HG02885 (cell line): ENCODE data around the gene SLX9.

Experiments used
- ATAC-seq: cut with Tn5 transposase; IDR thresholded peaks from one replicate; pipeline ENCODE4 v1.9.1; 2021; ENCODE audit warnings: mild to moderate bottlenecking; ENCODE audit not compliant: unreplicated experiment, poor library complexity

Gene SLX9

DNA sequence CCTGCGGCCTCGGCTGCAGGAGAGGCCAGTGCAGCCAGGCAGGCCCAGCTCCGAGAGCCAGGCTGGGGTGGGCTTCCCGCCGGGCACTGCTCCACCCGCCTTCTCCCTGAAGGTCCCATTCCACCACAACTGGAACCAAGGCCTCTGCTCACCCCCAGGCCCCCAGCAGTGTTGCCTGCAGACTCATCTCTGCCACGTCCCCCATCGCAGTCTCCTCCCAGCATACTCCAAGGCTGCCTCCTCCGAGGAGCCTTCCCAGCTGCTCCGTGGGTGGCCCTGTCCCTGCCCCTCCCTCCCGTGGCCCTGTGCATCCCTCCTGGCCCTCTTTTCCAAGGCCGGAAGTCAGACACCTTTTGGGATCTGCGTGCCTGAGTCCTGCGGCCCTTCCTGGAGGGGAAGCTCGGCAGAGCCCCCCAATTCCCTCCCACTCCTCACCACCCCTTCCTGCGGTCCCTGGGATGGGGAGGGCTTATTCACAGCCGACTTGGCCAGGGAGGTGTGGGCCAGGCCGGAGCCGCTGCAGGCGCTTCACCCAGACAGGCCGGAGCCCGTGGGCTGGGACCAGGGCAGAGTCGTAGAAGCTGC, 47.6 kb downstream of the SLX9 start:
- no peak for ATAC-seq

DNA sequence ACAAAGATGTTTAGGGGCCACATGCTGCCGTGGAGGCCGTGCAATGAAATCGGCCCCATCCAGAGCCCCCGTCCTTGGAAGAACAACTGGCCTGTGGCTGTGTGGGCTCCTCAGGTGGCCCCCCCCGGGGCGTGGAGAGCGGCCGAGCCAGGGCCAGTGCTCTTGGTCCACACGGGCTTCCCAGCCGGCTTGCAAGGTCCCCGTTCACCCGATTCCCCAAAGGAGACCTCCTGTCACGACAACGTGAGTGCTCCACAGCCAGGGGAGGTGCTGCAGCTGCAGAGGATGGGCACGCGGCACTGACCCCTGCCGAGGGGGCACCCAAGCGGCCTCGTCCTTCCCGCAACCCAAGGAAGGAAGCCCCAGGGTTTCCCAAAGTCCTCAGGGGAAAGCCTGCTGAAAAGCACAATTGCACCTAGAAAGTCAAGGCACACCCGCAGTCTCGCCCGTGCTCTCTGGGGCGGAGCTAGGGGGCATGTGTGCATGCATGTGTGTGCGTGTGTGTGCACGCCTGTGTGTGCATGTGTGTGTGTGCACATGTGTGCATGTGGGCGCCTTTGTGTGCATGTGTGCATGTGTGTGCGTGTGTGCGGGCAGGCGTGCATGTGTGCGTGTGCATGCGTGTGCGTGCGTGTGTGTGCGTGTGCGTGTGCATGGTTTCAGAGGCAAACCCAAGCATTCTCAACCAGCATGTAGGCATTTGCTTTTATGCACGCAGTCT, 48.2 kb downstream of the SLX9 start:
- no peak for ATAC-seq

DNA sequence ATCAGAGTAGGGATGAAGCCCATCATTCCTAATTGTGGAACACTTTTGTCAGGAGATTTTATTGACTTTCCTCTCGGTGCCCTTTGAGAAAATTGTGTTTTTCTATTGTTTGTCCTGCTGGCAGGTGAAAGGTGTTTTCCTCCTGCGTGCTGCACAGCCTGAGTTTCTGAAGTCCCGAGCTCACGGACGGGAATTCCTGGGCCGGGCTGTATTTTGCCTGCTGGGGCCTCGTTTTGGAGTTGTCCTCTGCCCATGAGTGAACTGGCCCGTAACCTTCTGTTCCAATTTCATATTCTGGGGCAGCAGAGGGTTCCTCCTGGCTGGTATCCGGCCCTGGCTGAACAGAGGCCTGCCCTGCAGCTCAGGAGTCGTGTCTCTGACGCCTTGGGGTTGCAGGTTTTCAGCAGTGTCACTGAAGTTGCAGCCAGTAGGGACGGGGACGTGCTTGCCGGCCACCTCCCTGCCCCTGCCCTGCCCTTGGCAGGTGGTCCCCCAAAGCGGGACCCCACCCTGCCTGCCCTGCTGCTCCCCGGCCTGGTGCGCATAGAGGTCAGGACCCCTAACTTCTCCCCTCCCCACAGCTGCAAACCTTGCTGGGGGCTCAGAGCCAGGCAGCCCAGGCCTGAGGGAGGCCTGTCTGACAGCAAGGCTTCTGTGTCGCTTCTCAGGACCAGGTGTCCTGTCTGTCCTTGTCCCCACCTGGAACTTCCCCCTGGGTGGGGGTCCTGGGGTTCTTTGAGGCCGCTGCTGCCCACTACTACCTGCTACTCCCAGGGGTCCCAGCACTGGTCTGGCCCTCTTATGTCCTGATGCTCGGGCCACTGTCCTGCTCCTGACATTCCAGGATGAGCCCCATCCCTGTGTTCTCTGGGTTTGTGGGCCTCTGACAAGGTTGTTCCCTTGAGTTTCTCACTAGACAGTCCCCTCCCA, 49.0 kb downstream of the SLX9 start:
- no peak for ATAC-seq

DNA sequence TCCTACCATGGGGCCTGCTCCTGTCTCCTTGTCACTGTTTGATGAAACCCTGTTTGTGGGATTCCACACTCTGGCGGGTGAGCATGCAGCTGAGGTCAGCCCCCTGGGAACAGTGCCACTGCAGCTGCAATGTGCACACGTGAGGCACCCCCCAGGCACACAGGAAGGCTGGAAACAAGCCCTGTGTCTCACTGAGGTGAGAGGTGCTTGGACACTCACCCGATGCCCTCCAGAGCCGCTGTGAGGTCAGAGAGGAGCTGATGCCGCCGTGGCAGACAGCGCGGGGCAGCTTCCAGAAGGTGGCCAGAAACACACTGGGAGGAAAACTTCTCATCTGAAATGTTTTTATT, 49.7 kb downstream of the SLX9 start:
- no peak for ATAC-seq

DNA sequence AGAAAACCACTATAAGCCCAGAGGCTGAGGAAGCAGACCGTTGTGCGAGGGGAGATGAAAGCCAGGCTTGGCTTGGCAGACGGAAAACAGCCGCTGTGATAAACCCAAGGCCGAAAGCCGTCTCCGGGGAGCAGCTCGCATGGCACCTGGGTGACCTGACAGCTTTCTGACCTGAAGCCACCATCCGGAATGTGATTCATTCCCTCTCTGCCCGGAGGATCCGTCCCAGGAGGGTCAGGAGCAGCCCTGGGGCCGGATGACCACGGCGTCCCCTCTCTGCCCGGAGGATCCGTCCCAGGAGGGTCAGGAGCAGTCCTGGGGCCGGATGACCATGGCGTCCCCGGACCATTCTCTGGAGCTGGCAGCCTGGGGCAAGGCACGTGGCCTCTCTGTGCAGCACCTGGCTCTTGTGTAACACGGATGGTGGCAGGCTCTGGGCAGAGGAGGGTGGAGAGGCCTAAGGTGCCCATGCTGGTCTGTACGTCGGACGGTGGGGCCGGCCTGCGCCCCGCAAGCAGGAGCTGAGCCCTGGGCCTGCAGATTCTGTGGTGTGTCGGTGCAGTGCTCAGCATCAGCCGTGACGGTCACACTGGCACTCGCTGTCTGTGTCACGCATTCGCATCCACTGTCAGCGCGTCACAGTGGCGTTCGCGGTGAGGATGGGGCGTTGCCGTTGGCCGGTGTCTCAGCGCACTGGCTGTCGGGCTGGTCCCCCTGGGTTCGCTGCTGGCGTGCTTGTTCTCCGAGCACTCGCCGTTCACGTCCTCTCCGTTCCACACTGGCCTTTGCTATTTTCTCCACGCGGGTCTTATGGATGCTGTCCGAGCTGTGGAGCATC, 50.3 kb downstream of the SLX9 start:
- no peak for ATAC-seq

DNA sequence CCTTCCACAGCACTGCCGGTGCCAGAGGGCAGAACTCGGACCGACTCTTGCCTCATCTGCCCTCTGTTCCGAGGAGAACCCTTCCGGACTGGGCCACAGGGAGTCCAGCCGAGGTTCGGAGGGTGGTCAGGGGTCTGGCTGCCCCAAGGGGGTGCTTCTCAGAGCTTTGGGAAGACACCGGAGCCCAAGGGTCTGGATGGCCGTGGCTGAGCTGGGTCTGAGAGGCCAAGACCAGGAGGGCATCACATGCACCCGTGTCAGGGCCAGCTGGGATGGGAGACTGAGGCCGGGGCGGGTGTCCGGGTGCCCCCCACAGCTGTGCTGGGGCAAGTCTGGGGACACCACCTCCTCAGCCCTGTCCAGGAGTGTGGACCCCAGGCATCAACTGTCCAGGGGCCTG, 51.1 kb downstream of the SLX9 start:
- ATAC-seq = no peak

DNA sequence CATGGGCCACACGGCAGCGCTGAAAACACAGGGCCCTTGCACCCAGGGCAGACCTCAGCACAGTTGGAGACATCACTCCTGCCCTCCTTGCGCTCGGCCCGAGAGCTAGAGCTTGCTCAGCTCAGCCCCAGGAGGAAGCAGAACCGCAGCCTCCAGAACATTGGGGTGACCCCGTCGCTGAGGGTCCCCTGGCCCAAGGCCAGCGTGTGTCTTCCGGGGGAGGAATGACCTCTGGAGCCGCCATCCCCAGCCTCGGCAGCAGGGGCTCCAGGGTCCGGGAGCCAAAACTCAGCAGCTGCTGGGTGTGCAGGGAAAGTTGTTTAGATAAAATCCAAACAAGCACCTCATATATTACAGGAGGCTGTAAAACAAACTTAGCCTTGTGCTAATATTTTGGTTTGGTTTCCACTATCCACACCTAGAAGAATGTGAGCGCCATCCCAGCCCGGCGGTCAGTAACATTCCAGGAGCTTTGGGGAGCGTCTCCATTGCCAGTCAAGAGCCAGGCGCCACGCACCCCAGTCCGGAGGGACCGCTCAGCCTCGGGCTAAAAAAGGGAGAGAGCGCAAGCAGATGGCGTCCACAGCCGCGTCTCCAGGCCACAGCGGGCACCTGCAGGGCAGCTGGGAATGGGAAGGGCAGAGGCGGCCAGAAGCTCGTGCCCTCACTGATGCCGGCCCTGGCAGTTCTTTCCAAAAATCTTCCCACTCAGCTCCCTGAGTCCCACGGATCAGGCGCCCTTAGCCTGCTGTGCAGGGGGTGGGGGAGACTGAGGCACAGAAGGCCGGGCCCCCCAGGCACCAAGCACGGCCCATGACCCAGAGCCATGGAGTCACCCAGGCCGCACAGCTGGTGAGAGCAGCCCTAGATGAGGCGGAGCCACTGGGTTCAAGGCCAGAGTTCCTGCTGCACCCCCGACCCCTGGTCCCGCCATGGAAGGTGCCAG, 52.0 kb downstream of the SLX9 start:
- no peak for ATAC-seq

DNA sequence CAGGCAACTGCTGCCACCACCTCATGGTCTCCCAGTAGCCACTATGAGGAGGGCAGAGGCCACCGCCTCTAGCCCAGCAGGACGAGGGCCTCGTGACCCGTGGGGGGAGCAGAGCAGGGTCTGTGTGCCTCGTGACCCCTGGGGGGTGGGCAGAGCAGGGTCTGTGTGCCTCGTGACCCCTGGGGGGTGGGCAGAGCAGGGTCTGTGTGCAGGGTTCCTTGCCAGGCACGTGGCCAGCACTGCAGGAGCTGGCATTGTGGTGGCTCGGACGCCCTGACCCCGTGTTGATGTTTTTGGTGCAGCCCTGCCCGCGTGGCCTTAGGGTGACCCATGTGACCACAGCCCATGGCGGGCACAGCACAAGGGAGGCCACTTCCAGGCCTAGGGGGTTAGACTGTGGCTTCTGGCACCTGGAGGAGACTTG, 52.8 kb downstream of the SLX9 start:
- ATAC-seq = no peak

DNA sequence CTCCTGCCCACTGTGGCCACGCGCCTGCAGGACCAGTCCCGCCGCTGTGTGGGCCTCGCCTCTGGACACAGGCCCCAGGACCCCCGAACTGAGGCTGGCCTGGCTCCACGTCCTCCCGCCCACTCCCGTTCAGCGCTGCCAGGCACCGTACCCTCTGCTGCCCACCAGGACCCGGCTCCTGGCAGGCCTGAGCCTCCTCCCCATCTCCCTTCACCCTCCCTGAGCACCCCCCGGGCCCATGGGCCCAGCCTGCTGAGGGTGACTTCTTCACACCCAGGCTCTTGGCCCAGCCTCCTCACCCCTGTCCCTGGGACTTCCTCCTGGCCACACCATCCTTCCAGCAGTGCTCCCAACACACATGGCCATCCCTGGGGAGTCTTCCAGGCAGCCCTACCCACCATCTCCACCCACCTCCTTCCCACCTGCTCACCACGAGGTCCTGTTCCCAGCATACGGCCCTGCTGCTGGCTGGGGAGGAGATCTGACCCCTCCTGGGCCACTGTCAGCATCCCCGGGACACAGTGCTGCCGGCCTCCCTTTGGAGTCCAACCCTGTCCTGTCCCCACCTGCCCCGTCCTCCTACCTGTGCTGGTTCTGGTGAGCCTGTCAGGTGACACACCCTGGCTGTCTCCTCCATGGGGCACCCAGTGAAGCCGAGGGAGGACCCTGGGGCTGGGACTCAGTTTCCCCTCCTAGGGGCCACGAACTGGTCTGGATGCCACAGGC, 53.7 kb downstream of the SLX9 start:
- no peak for ATAC-seq

DNA sequence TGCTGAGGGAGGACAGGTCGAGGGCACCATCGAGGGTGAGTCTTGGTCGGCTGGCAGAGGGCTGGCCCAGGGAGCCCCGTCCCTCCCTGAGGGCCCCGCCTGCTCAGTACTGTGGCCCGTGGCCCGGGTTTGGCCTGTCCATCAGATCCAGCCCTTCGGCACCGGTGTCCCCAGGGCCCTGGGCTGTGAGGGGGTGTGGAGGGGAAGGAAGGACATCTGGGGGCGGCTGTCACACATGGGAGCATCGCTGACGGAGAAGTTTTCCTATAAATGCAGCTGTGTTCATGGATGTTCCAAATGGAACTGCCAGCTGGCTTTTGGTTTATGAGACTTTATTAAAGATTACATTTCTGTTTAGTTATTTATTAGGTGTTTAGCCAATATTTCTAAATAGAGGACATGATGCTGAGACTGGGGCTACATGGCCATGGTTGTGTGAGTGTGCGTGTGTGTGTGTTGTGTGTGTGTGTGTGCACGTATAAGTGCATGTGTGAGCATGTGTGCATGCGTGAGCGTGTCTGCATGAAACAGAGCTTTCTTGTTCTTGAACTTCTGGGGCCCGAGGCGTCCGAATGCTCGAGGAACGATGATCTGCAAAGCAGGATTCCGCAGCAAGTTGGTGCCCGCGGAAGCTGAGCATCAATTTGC, 54.3 kb downstream of the SLX9 start:
- no peak for ATAC-seq

DNA sequence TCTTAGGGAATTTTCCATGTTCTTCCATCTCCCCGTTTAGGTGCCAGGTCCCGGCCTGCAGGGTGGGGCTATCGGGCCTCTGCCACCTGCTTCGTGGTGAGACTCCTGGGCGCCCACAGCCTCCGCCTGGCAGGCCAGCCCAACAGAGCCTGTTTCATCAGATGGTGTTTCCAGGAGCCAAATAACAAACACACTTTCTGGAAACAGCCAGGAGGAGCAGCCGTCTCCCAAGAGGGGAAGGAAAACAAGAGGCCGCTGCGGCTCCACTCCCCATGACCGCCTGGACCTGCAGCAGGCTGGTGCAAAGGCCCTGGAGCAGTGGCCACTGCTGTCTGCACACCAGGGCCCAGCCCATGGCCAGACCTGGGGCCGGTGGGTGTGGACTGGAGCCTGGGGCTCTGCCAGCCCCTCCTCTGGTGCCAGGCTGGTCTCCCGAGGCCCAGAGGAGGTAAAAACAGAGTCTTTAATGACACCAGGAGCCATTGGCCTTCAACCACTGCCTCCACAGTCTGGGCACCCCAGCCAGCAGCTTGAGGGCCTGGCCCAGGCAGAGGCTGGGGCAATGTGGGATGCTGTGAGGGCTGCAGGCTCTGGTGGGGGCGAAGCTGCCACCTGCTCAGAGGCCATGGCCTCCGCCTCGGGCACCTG, 55.0 kb downstream of the SLX9 start:
- ATAC-seq = no peak

DNA sequence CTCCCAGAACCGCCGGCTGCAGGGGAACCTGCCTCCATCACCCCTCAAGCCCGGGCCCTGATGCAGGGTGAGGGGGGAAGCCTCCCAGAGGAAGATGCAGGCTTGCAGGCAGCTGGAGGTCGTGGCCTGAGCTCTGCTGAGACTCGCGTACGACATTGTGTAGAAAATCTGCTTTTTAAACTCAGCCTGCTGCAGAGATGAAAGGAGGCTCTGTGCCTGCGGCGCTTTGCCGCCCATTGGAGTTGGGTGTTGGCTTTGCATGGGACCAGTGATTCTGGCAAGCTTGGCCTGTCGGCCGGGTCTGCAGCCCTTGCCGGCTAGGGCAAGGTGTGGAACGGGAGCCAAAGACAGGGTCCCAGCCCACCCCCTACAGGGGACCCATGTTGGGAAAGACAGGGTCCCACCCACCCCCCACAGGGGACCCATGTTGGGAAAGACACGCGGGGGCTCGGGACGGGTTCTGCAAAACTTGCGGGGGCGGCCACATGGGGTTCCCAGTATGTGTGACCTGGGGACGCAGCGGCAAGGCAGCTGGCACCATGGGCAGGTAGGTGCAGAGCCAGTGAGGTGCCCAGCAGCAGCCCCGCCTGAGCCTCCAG, 55.6 kb downstream of the SLX9 start:
- ATAC-seq = no peak

DNA sequence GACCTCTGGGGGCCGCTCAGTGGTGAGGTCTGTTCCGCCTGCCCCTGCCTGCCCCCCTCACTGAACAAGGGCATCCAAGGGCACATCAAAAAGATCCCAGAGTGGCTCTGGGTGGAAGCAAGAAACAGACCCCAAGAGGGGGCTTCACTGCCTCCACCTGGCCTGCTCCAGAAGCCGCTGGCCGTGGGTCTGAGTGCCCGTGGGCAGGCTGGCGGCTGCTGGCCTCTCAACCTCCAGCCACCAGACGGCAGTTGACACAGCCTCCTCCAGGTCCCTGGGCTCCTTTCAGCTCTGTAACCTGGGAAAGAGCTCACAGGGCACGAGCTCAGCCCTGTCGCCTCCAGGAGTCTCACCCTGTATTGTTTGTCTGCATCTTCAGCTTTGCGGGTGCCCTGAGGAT, 56.3 kb downstream of the SLX9 start:
- ATAC-seq = no peak

DNA sequence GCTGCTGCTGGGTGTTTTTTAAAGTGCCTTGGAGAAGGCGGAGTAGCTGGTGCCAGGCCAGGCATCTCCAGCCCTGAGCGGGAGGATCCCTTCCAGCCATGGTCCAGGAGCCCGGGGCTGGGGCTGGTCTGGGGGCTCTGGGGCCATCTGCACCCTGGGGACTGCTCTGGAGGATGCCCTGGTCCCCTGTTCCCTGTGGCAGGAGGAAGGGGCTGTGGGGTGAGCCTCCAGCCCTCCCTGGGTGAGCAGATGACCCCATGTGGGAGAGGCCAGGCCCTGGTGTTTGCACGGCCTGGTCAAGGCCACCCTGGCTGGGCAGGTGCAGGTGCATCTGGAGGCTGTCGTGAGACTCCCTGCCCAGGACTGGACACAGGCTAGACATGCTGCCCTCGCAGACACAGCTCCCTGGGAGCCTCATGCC, 56.7 kb downstream of the SLX9 start:
- no peak for ATAC-seq

DNA sequence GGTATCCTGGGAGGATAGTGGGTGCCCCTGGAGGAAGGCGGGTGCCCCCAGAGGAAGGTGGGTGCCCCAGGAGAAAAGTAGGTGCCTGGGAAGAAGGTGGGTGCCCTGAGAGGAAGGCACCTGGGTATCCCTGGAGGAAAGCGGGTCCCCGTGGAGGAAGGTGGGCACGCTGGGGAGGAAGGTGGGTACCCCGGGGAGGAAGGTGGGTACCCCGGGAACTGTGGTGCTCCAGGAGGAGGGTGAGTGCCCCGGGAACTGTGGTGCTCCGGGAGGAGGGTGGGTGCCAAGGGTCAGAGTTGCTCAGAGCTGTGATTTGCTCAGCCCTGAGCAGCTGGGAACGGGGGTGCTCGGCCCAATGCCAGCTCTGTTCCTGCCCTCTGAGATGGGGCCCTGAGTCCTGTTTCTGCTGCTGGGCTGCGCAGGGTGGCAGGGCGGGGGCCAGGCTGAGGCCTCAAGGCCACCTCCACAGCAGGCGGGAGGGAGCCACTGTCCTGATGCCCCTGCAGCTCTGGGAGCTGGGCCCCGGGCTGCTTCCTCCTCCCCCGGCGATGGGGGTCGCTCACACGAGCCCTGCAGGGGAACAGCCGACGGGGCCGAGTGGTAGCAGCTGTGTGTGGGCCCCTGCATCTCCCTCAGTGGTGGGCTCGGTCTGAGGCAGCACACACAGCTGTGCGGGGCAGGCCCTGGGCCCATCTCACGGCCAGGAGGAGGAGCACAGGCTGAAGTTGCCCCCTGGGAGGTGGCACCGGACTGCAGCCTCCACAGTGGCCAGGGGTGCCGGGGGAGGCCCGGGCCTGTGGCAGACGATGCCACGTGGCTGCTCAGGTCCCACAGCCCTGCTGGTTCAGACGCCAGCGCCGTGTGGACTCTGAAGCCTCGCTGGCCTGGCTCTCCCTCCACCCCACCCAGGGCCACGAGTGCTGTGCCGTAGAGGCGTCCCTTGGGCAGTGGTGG, 57.4 kb downstream of the SLX9 start:
- ATAC-seq = no peak

DNA sequence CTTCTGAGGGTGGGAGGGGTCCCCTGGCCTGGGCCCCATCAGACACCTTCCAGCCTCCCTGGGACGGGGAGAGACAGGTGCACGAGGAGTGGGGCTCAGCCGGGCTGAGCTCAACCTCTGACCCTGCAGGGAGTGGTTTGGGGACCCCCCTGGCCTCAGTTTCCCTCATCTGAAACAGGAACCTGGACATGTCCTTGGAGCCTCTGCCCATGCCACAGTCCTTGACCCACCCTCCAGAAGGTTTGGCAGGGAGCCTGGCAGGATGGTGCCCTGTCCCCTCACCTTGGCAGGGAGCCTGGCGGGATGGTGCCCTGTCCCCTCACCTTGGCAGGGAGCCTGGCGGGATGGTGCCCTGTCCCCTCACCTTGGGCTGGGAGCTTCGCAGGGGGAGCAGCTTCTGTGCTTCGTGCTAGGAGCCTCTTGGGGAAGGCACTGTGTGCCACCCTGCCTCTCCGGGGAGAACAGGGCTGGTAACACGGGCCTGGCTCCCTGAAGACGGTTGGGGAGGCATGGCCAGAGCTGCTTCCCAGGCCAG, 58.3 kb downstream of the SLX9 start:
- no peak for ATAC-seq
